IMR-90 (cell line): ENCODE measurements around the gene RPL10.

Experiments
- BHLHE40 ChIP-seq: fragments of 150-350 bp; IDR thresholded peaks from 2 replicates; pipeline ENCODE4 v1.6.1; 2016; ENCODE audit warnings: mild to moderate bottlenecking, low read depth, low read length
- CHD1 ChIP-seq: IDR thresholded peaks from 2 replicates; pipeline ENCODE4 v1.6.1; 2012; ENCODE audit warnings: low read depth, low read length, improper control_type of control experiment
- MXI1 ChIP-seq: IDR thresholded peaks from 2 replicates; pipeline ENCODE4 v1.6.1; 2012; ENCODE audit warnings: low read depth, mild to moderate bottlenecking, low read length, moderate library complexity, borderline replicate concordance
- NFE2L2 ChIP-seq: fragments of 150-350 bp; IDR thresholded peaks from 2 replicates; pipeline ENCODE4 v1.6.1; 2016; ENCODE audit warnings: low read depth, mild to moderate bottlenecking, low read length
- POLR2A ChIP-seq: IDR thresholded peaks from 2 replicates; pipeline ENCODE4 v1.6.1; 2012; ENCODE audit warnings: mild to moderate bottlenecking, low read depth, low read length
- RAD21 ChIP-seq: IDR thresholded peaks from 2 replicates; pipeline ENCODE4 v1.6.1; 2012; ENCODE audit warnings: low read length, improper control_type of control experiment
- RFX5 ChIP-seq: IDR thresholded peaks from 2 replicates; pipeline ENCODE4 v1.8.0; 2012; ENCODE audit warnings: low read depth, mild to moderate bottlenecking, low read length, moderate library complexity
- TF ChIP-seq, protein P1 (sequence below): conservative IDR thresholded peaks from 2 replicates; pipeline ENCODE4 v1.5.1; 2012; ENCODE audit warnings: mild to moderate bottlenecking, low read depth, low read length, improper control_type of control experiment

DNA sequence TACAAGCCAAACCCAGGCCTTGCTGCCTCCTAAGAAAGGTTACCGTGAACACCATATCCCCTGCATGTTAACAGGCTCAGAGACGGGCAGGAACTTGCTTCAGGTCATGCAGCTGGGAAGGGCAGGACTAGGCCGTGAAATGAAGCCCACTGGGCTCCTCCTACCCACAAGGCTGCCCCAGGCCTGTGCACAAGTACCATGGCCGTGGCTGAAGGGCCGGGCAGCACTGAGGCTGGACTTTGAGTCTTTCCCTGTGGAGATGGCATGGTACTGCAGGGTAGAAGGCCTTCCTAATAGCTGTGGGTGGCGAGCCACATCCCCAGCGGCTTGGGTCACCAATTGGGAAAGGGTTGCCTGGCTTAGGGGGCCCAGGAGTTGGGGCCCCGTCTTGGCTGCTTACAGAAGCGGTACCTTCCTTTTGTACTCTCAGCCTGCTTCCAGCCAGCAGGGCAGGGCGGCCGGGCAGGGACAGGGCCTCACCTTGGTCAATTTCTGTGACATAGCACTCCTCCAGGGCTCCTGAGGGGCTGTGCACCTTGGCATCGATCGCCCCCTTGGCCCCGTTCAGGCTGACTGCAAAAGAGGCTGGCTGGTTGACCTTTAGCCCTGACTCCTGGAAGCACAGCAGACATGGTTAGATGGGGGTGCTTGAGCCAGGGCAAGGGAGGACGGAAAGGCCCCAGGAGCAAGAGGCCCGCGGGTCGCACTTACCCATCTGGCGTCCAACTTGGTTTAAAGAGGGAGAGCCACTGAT is 47.6 kb upstream of the RPL10 start:
- TF ChIP-seq, protein P1, sequence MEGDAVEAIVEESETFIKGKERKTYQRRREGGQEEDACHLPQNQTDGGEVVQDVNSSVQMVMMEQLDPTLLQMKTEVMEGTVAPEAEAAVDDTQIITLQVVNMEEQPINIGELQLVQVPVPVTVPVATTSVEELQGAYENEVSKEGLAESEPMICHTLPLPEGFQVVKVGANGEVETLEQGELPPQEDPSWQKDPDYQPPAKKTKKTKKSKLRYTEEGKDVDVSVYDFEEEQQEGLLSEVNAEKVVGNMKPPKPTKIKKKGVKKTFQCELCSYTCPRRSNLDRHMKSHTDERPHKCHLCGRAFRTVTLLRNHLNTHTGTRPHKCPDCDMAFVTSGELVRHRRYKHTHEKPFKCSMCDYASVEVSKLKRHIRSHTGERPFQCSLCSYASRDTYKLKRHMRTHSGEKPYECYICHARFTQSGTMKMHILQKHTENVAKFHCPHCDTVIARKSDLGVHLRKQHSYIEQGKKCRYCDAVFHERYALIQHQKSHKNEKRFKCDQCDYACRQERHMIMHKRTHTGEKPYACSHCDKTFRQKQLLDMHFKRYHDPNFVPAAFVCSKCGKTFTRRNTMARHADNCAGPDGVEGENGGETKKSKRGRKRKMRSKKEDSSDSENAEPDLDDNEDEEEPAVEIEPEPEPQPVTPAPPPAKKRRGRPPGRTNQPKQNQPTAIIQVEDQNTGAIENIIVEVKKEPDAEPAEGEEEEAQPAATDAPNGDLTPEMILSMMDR: no peak
- TF ChIP-seq BHLHE40: no peak
- TF ChIP-seq POLR2A: no peak
- no peak for TF ChIP-seq CHD1
- TF ChIP-seq RFX5: no peak
- TF ChIP-seq MXI1: no peak
- no peak for TF ChIP-seq RAD21
- TF ChIP-seq NFE2L2: no peak
